ENCODE measurements around the gene FAM241B. TPM values are rescaled to one million over a fixed set of nuclear protein-coding genes. Genes with fewer than 3 reads are reported as not detected.

Gene FAM241B
- total RNA-seq, 2 donors from 2014 or later, result 0.66 to 1.8 TPM

GRCh38 chr10:69652111-69652856, 22.2 kb downstream of the FAM241B start:
- Histone ChIP-seq H3K27ac (no peak overlapping the region), H3K4me1 (no peaks in the 10 kb centered on the region), H3K4me3 (no peak overlapping the region), H3K9me3 (no peaks in the 10 kb centered on the region), H3K27me3 (no peaks in the 10 kb centered on the region), H3K36me3 (replicated peaks in 1 of 2; ENCODE audit: insufficient read depth in 1 of 2, low read depth in 2 of 2) (no peaks in the 10 kb centered on the region)
- DNase-seq (no peak), ATAC-seq (no peak)
- intact Hi-C loops (cut with DNase I), result no loop called here
- 83 to 93% methylated on average over 6 to 13 of the region's 14 CpGs for WGBS, 2 donors
- TF ChIP-seq, protein P1, sequence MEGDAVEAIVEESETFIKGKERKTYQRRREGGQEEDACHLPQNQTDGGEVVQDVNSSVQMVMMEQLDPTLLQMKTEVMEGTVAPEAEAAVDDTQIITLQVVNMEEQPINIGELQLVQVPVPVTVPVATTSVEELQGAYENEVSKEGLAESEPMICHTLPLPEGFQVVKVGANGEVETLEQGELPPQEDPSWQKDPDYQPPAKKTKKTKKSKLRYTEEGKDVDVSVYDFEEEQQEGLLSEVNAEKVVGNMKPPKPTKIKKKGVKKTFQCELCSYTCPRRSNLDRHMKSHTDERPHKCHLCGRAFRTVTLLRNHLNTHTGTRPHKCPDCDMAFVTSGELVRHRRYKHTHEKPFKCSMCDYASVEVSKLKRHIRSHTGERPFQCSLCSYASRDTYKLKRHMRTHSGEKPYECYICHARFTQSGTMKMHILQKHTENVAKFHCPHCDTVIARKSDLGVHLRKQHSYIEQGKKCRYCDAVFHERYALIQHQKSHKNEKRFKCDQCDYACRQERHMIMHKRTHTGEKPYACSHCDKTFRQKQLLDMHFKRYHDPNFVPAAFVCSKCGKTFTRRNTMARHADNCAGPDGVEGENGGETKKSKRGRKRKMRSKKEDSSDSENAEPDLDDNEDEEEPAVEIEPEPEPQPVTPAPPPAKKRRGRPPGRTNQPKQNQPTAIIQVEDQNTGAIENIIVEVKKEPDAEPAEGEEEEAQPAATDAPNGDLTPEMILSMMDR (IDR thresholded peaks at IDR 0.05), result no peak
- TF ChIP-seq POLR2A (IDR thresholded peaks at IDR 0.05), result no peak

DNA sequence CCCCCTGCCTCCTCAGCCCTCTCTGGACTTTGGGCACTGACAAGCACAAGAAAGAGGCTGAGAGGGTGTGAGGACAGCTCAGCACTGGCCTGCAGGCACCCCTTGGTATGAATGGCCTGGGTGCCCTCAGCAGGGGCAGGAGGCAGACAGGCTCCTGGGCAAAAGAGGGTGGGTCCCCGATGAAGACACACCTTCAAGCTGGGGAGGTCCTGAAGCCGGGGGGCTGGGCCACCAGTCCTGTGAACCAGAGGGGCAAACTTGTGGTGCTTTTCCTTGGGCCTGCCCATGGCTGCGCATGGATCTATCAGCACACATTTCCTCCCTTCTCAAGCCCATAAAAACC, 22.8 kb downstream of the FAM241B start:
- no peak overlapping the region for H3K4me3 ChIP-seq
- no peaks in the 10 kb centered on the region for H3K36me3 ChIP-seq (replicated peaks in 1 of 2; ENCODE audit: insufficient read depth in 1 of 2, low read depth in 2 of 2)
- H3K27me3 ChIP-seq, result no peaks in the 10 kb centered on the region
- no peak for ATAC-seq
- H3K4me1 ChIP-seq, result no peaks in the 10 kb centered on the region
- no peak overlapping the region for H3K27ac ChIP-seq
- TF ChIP-seq, protein P1 (IDR thresholded peaks at IDR 0.05), result no peak
- TF ChIP-seq POLR2A (IDR thresholded peaks at IDR 0.05), result no peak
- no peak for DNase-seq
- WGBS, 2 donors, result 85 to 90% methylated on average over 3 of the region's 3 CpGs
- intact Hi-C loops (cut with DNase I), result no loop called here
- H3K9me3 ChIP-seq, result no peaks in the 10 kb centered on the region

- TF ChIP-seq, protein P1 (IDR thresholded peaks at IDR 0.05), result no peak
- TF ChIP-seq POLR2A (IDR thresholded peaks at IDR 0.05), result no peak
- DNase-seq (no peak), ATAC-seq (no peak)
- Histone ChIP-seq H3K36me3 (replicated peaks in 1 of 2; ENCODE audit: insufficient read depth in 1 of 2, low read depth in 2 of 2) (no peaks in the 10 kb centered on the region), H3K27ac (no peak overlapping the region), H3K27me3 (no peaks in the 10 kb centered on the region), H3K4me3 (no peak overlapping the region), H3K9me3 (no peaks in the 10 kb centered on the region), H3K4me1 (no peaks in the 10 kb centered on the region)
- WGBS, 2 donors, result 75 to 92% methylated on average over 3 to 6 of the region's 6 CpGs
- intact Hi-C loops (cut with DNase I), result no loop called here
Measured at GRCh38 chr10:69653561-69653960, 23.5 kb downstream of the FAM241B start.

DNA sequence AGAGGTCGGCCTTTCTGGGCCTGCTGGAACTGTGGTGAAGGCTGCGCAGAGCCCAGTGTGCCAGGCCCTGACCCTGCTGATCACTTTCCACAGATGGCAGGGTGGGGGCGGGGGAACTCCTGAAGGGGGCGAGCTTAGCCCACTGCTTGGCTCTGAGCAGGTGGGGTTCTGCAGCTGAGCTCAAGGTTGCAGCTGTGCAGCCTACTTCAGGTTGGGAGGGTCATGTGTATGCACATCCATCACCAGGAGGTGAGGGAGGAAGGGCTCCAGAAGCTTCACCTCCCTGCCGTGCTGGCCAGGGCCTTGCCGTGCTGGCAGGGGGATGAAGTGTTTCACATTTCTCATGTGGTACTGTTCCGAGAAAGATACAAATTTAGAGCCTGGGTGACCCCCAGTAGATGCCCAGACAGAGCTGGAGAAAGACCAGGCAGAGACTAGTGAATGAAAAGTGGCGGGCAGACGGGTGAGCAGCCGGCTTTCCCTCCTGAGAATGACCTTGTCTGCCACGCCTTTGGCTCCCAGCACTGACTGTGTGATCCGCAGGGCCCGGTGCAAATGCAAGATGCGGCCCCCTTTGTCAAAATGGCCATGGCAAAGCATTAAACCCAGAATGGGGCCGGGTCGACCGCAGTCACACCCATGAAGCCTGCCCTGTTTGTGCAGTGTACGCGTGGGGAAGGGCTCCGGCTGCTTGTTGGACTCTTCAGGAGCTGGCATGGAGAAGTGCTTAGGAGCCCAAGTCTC, 25.2 kb downstream of the FAM241B start:
- WGBS, 2 donors, result 81 to 83% methylated on average over 17 to 20 of the region's 20 CpGs
- H3K27me3 ChIP-seq, result no peaks in the 10 kb centered on the region
- intact Hi-C loops (cut with DNase I), result no loop called here
- DNase-seq, result no peak
- H3K4me3 ChIP-seq, result no peak overlapping the region
- no peaks in the 10 kb centered on the region for H3K4me1 ChIP-seq
- TF ChIP-seq POLR2A (IDR thresholded peaks at IDR 0.05), result no peak
- TF ChIP-seq, protein P1 (IDR thresholded peaks at IDR 0.05), result no peak
- no peaks in the 10 kb centered on the region for H3K9me3 ChIP-seq
- H3K27ac ChIP-seq, result no peak overlapping the region
- ATAC-seq, result no peak
- H3K36me3 ChIP-seq (replicated peaks in 1 of 2; ENCODE audit: insufficient read depth in 1 of 2, low read depth in 2 of 2), result no peaks in the 10 kb centered on the region

Measured in body of pancreas (tissue), 4 donors.